ENCODE results near the gene CEP112. TPM values are rescaled to one million over a fixed set of nuclear protein-coding genes. Genes with fewer than 3 reads are reported as not detected.

Gene CEP112
- total and polyA plus RNA-seq, 4 donors: 1.1 to 4.9 (median 1.4) TPM

DNA sequence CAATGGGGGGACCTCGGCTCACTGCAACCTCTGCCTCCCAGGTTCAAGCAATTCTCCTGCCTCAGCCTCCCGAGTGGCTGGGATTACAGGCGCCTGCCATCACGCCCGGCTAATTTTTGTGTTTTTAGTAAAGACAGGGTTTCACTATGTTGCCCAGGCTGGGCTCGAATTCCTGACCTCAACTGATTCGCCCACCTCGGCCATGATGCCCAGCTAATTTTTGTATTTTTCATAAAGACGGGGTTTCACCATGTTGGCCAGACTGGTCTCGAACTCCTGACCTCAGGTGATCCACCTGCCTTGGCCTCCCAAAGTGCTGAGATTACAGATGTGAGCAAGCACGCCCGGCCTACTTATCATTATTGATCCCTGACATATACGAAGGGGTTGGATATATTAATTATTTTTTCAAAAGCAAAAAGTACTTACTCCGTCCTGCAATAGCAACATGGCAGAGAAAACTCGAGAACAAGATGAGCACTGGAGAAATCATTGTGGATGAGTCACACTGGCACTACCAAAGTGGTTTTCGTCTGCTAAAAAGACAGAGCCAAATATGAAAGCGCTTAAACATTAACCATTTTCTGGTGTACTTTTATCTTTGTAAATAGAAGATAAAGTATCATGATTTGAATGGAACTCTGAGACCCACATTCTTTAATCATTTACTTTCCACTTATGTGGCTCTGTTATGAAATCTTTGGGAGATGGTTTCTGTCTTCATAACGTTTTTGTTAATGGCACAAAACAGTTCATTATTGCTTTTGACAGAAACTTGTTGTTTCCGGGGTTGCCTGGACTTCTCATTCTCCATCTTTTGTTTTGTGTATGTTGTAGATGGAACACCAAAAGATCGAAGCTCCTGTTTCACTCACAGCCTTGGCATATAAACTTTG, 37.2 kb upstream of the CEP112 start, which contains the start of gene APOH (continued):
- TF ChIP-seq CTCF (IDR thresholded peaks at IDR 0.05; ENCODE audit: low read depth, low read length, missing input control): no peak
- peak; percentile 3 to 14 for TF ChIP-seq RAD21 (IDR thresholded peaks at IDR 0.05)
- TF ChIP-seq SP1 (IDR thresholded peaks at IDR 0.05): peak; percentile 71
- TF ChIP-seq RXRA (IDR thresholded peaks at IDR 0.05): peak; percentile 25 to 63
- TF ChIP-seq JUND (IDR thresholded peaks at IDR 0.05): peak; percentile 95 to 96
- TF ChIP-seq EGR1 (IDR thresholded peaks at IDR 0.05; ENCODE audit: low read depth in 2 of 2): no peak

- Histone ChIP-seq H3K9ac (ENCODE audit: low read depth in 1 of 2, low read length in 2 of 2) (peak overlapping the region; percentile 66 to 92), H3K27ac (ENCODE audit: low read depth in 1 of 2, low read length in 2 of 2) (peak overlapping the region; percentile 37 to 58), H3K4me3 (ENCODE audit: low read depth in 1 of 3, low read length in 3 of 3) (peak overlapping the region; percentile 64 to 78 (median 77)), H3K36me3 (ENCODE audit: control insufficient read depth in 4 of 4, insufficient read depth in 3 of 4, low read depth in 1 of 4, low read length in 3 of 4) (peaks cover 3 to 20% (median 18%) of the 10 kb centered on the region in 4 donors), H3K27me3 (ENCODE audit: control insufficient read depth in 4 of 4, insufficient read depth in 4 of 4, low read length in 3 of 4) (no peaks in the 10 kb centered on the region), H3K4me1 (ENCODE audit: control insufficient read depth in 4 of 4, insufficient read depth in 4 of 4, low read length in 3 of 4) (peaks cover 5 to 46% (median 37%) of the 10 kb centered on the region in 4 donors), H3K9me3 (ENCODE audit: control insufficient read depth in 4 of 4, low read length in 3 of 4) (no peaks in the 10 kb centered on the region)
- DNase-seq (ENCODE audit: low spot score): no peak
- no peak for TF ChIP-seq FOXA1 (IDR thresholded peaks at IDR 0.05)
- TF ChIP-seq RAD21 (IDR thresholded peaks at IDR 0.05): no peak
- no peak for TF ChIP-seq SP1 (IDR thresholded peaks at IDR 0.05)
- TF ChIP-seq FOXA2 (IDR thresholded peaks at IDR 0.05): no peak
- TF ChIP-seq CTCF (IDR thresholded peaks at IDR 0.05; ENCODE audit: low read depth, low read length, missing input control): no peak
- no peak for TF ChIP-seq NR2F2 (IDR thresholded peaks at IDR 0.05)
- TF ChIP-seq TAF1 (conservative IDR thresholded peaks at IDR 0.05): no peak
- TF ChIP-seq EGR1 (IDR thresholded peaks at IDR 0.05; ENCODE audit: low read depth in 2 of 2): no peak
- TF ChIP-seq, protein P1, sequence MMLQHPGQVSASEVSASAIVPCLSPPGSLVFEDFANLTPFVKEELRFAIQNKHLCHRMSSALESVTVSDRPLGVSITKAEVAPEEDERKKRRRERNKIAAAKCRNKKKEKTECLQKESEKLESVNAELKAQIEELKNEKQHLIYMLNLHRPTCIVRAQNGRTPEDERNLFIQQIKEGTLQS (IDR thresholded peaks at IDR 0.05): no peak
- no peak for TF ChIP-seq ZBTB33 (IDR thresholded peaks at IDR 0.05)
- TF ChIP-seq RXRA (IDR thresholded peaks at IDR 0.05): no peak
- no peak for TF ChIP-seq GABPA (IDR thresholded peaks at IDR 0.05 in 1 of 2, conservative IDR thresholded peaks at IDR 0.05 in 1 of 2)
- TF ChIP-seq JUND (IDR thresholded peaks at IDR 0.05): no peak
- no peak for TF ChIP-seq HNF4A (conservative IDR thresholded peaks at IDR 0.05)
- TF ChIP-seq REST (IDR thresholded peaks at IDR 0.05): no peak
- TF ChIP-seq HNF4G (IDR thresholded peaks at IDR 0.05): no peak
- no peak for TF ChIP-seq YY1 (IDR thresholded peaks at IDR 0.05)
- no peak for TF ChIP-seq MAX (IDR thresholded peaks at IDR 0.05)
- 37% methylated on average over 4 of the region's 4 CpGs for WGBS
These were observed 35.5 kb upstream of the CEP112 start for GRCh38 chr17:66227212-66228045.

All from liver (tissue), 9 donors.